ENCODE results near the gene NDUFAB1. TPM values are rescaled to one million over a fixed set of nuclear protein-coding genes. Genes with fewer than 3 reads are reported as not detected.

Gene NDUFAB1
- 104 and 105 TPM in 2 replicates for total RNA-seq
- long read RNA-seq, transcript NDUFAB1-201 (5 exons, 717 nt), result major isoform, 37 of 40 reads
- long read RNA-seq, partial matches to known transcripts, result 2 of 40 reads
- long read RNA-seq, other reads (novel, unspliced or antisense), result 1 of 40 reads

- peak; percentile 88 for DNase-seq (ENCODE audit: low read depth, low spot score)
- H3K9me3 Mint-ChIP-seq, result no peaks in the 10 kb centered on the region
- no peaks in the 10 kb centered on the region for H3K27me3 Mint-ChIP-seq (ENCODE audit: low read depth)
- peak within 1 kb of the TSS; percentile 93 for H3K4me3 Mint-ChIP-seq
- peak within 1 kb of the TSS; percentile 67 for H3K27ac Mint-ChIP-seq (ENCODE audit: unreplicated experiment)
- peaks cover 11% of the 10 kb centered on the region for H3K4me1 Mint-ChIP-seq
- peaks cover 8% of the 10 kb centered on the region for H3K36me3 Mint-ChIP-seq (ENCODE audit: low read depth)
- TF ChIP-seq, protein P1, sequence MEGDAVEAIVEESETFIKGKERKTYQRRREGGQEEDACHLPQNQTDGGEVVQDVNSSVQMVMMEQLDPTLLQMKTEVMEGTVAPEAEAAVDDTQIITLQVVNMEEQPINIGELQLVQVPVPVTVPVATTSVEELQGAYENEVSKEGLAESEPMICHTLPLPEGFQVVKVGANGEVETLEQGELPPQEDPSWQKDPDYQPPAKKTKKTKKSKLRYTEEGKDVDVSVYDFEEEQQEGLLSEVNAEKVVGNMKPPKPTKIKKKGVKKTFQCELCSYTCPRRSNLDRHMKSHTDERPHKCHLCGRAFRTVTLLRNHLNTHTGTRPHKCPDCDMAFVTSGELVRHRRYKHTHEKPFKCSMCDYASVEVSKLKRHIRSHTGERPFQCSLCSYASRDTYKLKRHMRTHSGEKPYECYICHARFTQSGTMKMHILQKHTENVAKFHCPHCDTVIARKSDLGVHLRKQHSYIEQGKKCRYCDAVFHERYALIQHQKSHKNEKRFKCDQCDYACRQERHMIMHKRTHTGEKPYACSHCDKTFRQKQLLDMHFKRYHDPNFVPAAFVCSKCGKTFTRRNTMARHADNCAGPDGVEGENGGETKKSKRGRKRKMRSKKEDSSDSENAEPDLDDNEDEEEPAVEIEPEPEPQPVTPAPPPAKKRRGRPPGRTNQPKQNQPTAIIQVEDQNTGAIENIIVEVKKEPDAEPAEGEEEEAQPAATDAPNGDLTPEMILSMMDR (conservative IDR thresholded peaks at IDR 0.05), result peak; percentile 99
Observed at GRCh38 chr16:23595951-23596720, at the start of gene NDUFAB1. NDUFAB1 (minus strand) TSS chr16:23596316; CDS start chr16:23596290, 26 bp downstream.

GRCh38 chr16:23642246-23642774, 46.2 kb upstream of the NDUFAB1 start:
- TF ChIP-seq, protein P1 (conservative IDR thresholded peaks at IDR 0.05), result no peak
- peaks cover 29% of the 10 kb centered on the region for H3K4me1 Mint-ChIP-seq
- no peak for DNase-seq (ENCODE audit: low read depth, low spot score)
- H3K27me3 Mint-ChIP-seq (ENCODE audit: low read depth), result no peaks in the 10 kb centered on the region
- peak overlapping the region; percentile 100 for H3K4me3 Mint-ChIP-seq
- H3K36me3 Mint-ChIP-seq (ENCODE audit: low read depth), result peaks cover 18% of the 10 kb centered on the region
- no peaks in the 10 kb centered on the region for H3K9me3 Mint-ChIP-seq
- no peak overlapping the region for H3K27ac Mint-ChIP-seq (ENCODE audit: unreplicated experiment)

DNA sequence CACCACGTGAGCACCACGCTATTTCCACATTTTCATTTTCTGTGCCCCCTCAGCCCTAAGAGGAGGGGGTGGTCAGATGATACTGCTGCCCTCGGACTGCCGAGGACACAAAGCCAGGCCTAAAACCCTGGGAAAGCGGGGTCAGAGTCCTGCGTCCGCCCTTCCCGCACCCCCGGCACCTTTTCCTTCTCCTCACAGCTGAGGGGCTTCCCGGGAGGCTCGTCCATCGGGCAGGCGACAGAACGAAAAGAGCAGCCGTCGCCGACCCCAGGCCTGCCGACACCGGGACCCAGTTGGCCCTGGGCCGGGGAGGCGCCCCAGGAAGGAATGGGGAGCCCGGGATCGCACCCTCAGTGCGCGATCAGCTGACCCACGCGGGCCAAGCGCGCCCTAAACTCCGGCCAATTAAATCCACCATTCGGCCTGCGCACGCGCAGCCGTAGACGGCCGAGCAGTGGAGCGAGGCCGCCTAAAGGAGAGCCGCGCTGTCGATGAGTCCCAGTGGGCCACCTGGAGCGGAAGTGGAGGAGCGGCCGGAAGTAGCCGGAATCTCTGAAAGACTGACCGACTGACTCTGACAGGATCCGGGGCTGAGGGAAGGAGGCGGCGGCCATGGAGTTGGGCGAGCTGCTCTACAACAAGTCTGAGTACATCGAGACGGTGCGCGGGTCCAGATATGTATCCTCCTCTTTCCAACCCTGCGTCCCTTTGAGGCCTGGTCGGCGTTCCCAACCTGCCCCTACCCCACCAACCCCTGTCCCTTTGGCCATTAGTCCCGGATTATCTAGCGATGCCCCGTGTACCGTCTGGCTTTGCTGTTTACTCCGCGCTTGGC, 45.0 kb upstream of the NDUFAB1 start, which contains the start of the genes DCTN5 and PALB2:
DCTN5 (plus strand) TSS at position 536 of the 835 bp plus-strand sequence; CDS start at position 613, 77 bp downstream.
PALB2 (minus strand) TSS at position 380 of the 835 bp plus-strand sequence; CDS start at position 227, 153 bp downstream.
- DNase-seq (ENCODE audit: low read depth, low spot score), result peak; percentile 80
- no peaks in the 10 kb centered on the region for H3K27me3 Mint-ChIP-seq (ENCODE audit: low read depth)
- peaks cover 29% of the 10 kb centered on the region for H3K4me1 Mint-ChIP-seq
- TF ChIP-seq, protein P1 (conservative IDR thresholded peaks at IDR 0.05), result no peak
- no peaks in the 10 kb centered on the region for H3K9me3 Mint-ChIP-seq
- H3K36me3 Mint-ChIP-seq (ENCODE audit: low read depth), result peaks cover 10% of the 10 kb centered on the region
- peak within 1 kb of the TSS; percentile 100 for H3K4me3 Mint-ChIP-seq
- H3K27ac Mint-ChIP-seq (ENCODE audit: unreplicated experiment), result peak within 1 kb of the TSS; percentile 99

GRCh38 chr16:23640615-23640930, 44.5 kb upstream of the NDUFAB1 start:
- Mint-ChIP-seq H3K27me3 (ENCODE audit: low read depth) (no peaks in the 10 kb centered on the region), H3K9me3 (no peaks in the 10 kb centered on the region), H3K4me3 (peak overlapping the region; percentile 100), H3K36me3 (ENCODE audit: low read depth) (peaks cover 4% of the 10 kb centered on the region), H3K27ac (ENCODE audit: unreplicated experiment) (peak overlapping the region; percentile 99), H3K4me1 (peaks cover 29% of the 10 kb centered on the region)
- DNase-seq (ENCODE audit: low read depth, low spot score), result no peak
- TF ChIP-seq, protein P1 (conservative IDR thresholded peaks at IDR 0.05), result no peak

DNA sequence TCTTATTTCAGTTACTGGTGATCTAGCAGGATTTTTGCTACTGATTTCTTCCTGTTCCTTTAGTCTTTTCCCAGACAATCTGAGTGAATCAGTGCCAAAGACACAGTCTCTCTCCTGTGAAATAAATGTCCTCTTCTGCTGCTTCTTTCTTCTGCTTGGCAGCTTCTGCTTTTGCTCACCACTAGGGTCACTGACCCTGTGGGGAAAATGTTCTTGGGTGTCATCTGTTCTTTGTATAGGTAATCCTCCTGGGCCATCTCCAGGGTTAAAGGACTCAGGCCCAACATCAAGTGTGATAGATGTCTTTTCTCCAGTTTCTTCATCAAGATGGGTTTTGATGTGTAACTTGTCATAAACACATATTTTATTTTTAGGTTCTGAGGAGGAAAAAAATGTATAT, 39.8 kb upstream of the NDUFAB1 start:
- Mint-ChIP-seq H3K27ac (ENCODE audit: unreplicated experiment) (no peak overlapping the region), H3K4me1 (peaks cover 14% of the 10 kb centered on the region), H3K4me3 (no peak overlapping the region), H3K27me3 (ENCODE audit: low read depth) (no peaks in the 10 kb centered on the region), H3K9me3 (no peaks in the 10 kb centered on the region), H3K36me3 (ENCODE audit: low read depth) (peaks cover 7% of the 10 kb centered on the region)
- DNase-seq (ENCODE audit: low read depth, low spot score), result no peak
- TF ChIP-seq, protein P1 (conservative IDR thresholded peaks at IDR 0.05), result no peak

Data from neural crest cell (in vitro differentiated cells).